Mesothelial cell of epicardium (in vitro differentiated cells): ENCODE results near the gene GOLGA2. TPM values are rescaled to one million over a fixed set of nuclear protein-coding genes. Genes with fewer than 3 reads are reported as not detected.
A peak's percentile ranks its signal among the peaks of the same experiment; 100 is the strongest.

Experiments used
- DNase-seq, 2 experiments: peaks; one replicate each; pipeline ENCODE4 v3.0.0; 2021; ENCODE audit warnings: low spot score in 2 of 2; ENCODE audit not compliant: unreplicated experiment in 2 of 2
- H3K27ac Mint-ChIP-seq: 2 replicates; pipeline ENCODE4 v1.8.0; 2021; ENCODE audit warnings: mixed read lengths
- H3K27me3 Mint-ChIP-seq: 2 replicates; pipeline ENCODE4 v1.8.0; 2021; ENCODE audit warnings: low read depth, mixed read lengths
- H3K36me3 Mint-ChIP-seq: 2 replicates; pipeline ENCODE4 v1.8.0; 2021; ENCODE audit warnings: mixed read lengths
- H3K4me1 Mint-ChIP-seq: 2 replicates; pipeline ENCODE4 v1.8.0; 2021; ENCODE audit warnings: mixed read lengths
- H3K4me3 Mint-ChIP-seq: 2 replicates; pipeline ENCODE4 v1.8.0; 2021; ENCODE audit warnings: mild to moderate bottlenecking, moderate library complexity, mixed read lengths
- H3K9me3 Mint-ChIP-seq: 2 replicates; pipeline ENCODE4 v1.8.0; 2021; ENCODE audit warnings: mixed read lengths
- total RNA-seq: library from RNA; stranded (reverse); gene quantifications from 3 replicates; pipeline ENCODE4 v1.2.1, GENCODE V29; 2021
- TF ChIP-seq, protein P1 (sequence below): fragments of 200-600 bp; sonication (generic); IDR thresholded peaks from one replicate; pipeline ENCODE4 v1.5.0; 2021; ENCODE audit warnings: antibody characterized with exemption; ENCODE audit not compliant: unreplicated experiment

Gene GOLGA2, protein sequence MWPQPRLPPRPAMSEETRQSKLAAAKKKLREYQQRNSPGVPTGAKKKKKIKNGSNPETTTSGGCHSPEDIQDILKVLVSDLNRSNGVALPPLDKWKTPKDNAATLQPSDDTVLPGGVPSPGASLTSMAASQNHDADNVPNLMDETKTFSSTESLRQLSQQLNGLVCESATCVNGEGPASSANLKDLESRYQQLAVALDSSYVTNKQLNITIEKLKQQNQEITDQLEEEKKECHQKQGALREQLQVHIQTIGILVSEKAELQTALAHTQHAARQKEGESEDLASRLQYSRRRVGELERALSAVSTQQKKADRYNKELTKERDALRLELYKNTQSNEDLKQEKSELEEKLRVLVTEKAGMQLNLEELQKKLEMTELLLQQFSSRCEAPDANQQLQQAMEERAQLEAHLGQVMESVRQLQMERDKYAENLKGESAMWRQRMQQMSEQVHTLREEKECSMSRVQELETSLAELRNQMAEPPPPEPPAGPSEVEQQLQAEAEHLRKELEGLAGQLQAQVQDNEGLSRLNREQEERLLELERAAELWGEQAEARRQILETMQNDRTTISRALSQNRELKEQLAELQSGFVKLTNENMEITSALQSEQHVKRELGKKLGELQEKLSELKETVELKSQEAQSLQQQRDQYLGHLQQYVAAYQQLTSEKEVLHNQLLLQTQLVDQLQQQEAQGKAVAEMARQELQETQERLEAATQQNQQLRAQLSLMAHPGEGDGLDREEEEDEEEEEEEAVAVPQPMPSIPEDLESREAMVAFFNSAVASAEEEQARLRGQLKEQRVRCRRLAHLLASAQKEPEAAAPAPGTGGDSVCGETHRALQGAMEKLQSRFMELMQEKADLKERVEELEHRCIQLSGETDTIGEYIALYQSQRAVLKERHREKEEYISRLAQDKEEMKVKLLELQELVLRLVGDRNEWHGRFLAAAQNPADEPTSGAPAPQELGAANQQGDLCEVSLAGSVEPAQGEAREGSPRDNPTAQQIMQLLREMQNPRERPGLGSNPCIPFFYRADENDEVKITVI
- 177 to 195 TPM (median 186 TPM) in 3 replicates for total RNA-seq

DNA sequence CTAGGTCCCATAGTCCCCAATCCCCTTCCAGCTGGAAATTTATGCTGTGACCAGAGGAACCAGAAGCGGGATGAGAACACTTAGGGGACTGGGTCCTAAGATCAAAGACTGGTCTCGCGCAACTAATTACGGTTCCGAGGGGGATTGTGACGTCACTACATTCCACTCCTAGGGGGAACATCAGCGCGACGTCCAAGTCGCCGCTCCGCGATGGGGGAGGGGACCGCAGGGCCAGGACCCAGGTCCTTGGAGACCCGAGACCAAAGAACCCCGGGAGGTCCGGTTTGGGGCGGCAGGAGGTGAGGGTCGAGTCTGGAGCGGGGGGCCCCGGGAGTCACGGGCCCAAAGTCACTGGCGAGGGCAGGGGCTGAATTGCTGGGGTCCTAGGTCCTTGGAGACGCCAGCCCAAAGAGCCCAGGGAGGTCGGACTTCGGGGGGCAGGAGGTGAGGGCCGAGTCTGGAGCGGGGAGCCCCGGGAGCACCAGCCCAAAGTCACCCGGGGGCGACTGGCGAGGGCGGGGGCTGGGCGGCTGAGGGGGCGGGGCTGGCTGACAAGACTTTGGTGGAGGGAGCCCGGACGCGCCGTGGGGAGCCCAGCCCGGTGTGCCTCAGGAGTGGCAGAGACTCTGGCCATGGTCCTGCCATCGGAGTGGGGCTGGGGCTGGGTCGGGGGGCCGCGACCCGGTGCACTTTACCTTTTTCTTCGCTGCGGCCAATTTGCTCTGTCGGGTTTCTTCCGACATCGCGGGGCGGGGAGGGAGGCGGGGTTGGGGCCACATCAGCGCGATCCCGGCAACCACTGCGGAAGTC, at the start of gene GOLGA2:
Gene GOLGA2 (minus strand): TSS at position 810 of the 810 bp plus-strand sequence. CDS start 31 bp downstream, at position 779.
- TF ChIP-seq, protein P1, sequence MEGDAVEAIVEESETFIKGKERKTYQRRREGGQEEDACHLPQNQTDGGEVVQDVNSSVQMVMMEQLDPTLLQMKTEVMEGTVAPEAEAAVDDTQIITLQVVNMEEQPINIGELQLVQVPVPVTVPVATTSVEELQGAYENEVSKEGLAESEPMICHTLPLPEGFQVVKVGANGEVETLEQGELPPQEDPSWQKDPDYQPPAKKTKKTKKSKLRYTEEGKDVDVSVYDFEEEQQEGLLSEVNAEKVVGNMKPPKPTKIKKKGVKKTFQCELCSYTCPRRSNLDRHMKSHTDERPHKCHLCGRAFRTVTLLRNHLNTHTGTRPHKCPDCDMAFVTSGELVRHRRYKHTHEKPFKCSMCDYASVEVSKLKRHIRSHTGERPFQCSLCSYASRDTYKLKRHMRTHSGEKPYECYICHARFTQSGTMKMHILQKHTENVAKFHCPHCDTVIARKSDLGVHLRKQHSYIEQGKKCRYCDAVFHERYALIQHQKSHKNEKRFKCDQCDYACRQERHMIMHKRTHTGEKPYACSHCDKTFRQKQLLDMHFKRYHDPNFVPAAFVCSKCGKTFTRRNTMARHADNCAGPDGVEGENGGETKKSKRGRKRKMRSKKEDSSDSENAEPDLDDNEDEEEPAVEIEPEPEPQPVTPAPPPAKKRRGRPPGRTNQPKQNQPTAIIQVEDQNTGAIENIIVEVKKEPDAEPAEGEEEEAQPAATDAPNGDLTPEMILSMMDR, result no peak
- Mint-ChIP-seq H3K27ac (peak within 1 kb of the TSS; percentile 96), H3K36me3 (peaks cover 7% of the 10 kb centered on the region), H3K9me3 (no peaks in the 10 kb centered on the region), H3K4me1 (peaks cover 46% of the 10 kb centered on the region), H3K4me3 (peak within 1 kb of the TSS; percentile 94), H3K27me3 (no peaks in the 10 kb centered on the region)
- peak; percentile 46 to 61 for DNase-seq

DNA sequence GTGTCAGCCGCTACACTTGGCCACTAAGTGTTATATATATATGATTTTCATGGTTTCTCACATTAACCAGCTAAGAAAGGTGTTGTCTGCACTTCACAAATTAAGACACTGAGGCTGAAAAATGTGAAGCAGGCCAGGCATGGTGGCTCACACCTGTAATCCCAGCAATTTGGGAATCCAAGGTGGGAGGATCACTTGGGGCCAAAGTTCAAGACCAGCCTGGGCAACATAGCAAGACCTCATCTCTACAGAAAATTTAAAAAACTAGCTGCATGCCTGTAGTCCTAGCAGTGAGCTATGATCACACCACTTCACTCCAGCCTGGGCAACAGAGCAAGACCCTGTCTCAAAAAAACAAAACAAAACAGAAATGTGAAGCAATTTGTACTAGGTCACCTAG, 48.6 kb upstream of the GOLGA2 start:
- Mint-ChIP-seq H3K4me3 (peak overlapping the region; percentile 37), H3K4me1 (peaks cover 14% of the 10 kb centered on the region), H3K9me3 (no peaks in the 10 kb centered on the region), H3K27ac (no peak overlapping the region), H3K27me3 (no peaks in the 10 kb centered on the region), H3K36me3 (no peaks in the 10 kb centered on the region)
- TF ChIP-seq, protein P1, result no peak
- DNase-seq, result no peak

DNA sequence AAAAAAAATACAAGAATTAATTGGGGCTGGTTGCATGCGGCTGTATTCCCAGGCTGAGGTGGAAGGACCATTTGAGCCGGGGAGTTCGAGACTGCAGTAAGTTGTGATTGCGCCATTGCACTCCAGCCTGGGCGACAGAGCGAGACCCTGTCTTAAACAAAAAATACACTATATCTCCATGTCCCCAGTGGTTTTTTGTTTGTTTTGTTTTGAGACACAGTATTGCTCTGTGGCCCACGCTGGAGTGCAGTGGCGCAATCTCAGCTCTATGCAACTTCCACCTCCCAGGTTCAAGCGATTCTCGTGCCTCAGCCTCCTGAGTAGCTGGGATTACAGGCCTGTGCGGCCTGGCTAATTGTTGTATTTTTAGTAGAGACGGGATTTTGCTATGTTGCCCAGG, 48.0 kb upstream of the GOLGA2 start:
- TF ChIP-seq, protein P1, result no peak
- no peak for DNase-seq
- H3K9me3 Mint-ChIP-seq, result no peaks in the 10 kb centered on the region
- H3K27me3 Mint-ChIP-seq, result no peaks in the 10 kb centered on the region
- peak overlapping the region; percentile 97 for H3K4me3 Mint-ChIP-seq
- H3K4me1 Mint-ChIP-seq, result peaks cover 14% of the 10 kb centered on the region
- H3K36me3 Mint-ChIP-seq, result no peaks in the 10 kb centered on the region
- peak overlapping the region; percentile 99 for H3K27ac Mint-ChIP-seq

DNA sequence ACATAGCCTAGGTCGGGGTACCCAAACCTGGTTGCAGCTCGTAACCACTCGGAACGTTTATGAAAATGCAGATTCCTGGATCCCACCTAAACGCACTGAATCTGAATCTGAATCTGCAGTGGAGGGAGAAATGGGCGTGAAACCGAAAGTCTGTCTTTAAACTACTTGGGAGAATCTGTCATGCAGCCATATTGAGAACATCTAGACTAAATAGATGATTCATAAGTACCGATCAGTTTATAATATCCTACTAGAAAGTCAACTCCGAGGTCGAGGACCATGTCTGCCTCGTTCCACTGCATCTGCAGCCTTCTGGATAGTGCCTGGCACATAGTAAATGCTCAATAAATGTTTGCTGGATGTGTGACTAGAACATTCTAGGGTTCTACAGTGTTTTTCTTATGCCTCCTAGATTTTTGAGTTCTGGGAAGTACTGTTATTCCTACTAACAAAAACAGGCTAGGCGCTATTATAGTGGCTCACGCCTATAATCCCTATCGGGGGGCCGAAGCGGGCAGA, 47.5 kb upstream of the GOLGA2 start:
- Mint-ChIP-seq H3K36me3 (no peaks in the 10 kb centered on the region), H3K4me3 (peak overlapping the region; percentile 97), H3K4me1 (peaks cover 14% of the 10 kb centered on the region), H3K27me3 (no peaks in the 10 kb centered on the region), H3K9me3 (no peaks in the 10 kb centered on the region), H3K27ac (peak overlapping the region; percentile 99)
- TF ChIP-seq, protein P1, result no peak
- no peak for DNase-seq
